ENCODE results near the gene CASP6.

- TF ChIP-seq CTCF (IDR thresholded peaks at IDR 0.05) (no peak), POLR2A (IDR thresholded peaks at IDR 0.05) (no peak)
These were observed 54.2 kb downstream of the CASP6 start for GRCh38 chr4:109648997-109649575.

Measured in breast epithelium (tissue), 3 donors.